Endothelial cell of umbilical vein (primary cell): ENCODE measurements around the gene COPS3. TPM values are rescaled to one million over a fixed set of nuclear protein-coding genes. Genes with fewer than 3 reads are reported as not detected.

Source experiments
- BruUV-seq: library from RNA; stranded (reverse); fragments of 400-500 nt; replicated peaks from 2 replicates; lab custom pipeline; 2021; lab: Mats Ljungman, UMichigan
- CTCF ChIA-PET: fragments of 300-600, 350-600 bp; sonication (Branson Sonifier 250); formaldehyde crosslinking; loops from one replicate; lab custom pipeline; 2021; ENCODE audit warnings: antibody characterized with exemption, inconsistent platforms; lab: Charles Lee
- POLR2A ChIA-PET: fragments of 300-600, 350-600 bp; sonication (Branson Sonifier 250); formaldehyde crosslinking; loops from one replicate; lab custom pipeline; 2021; ENCODE audit warnings: antibody characterized with exemption, inconsistent platforms; lab: Charles Lee
- DNase-seq: peaks from one replicate; pipeline ENCODE4 v3.0.0-alpha.2; 2011; ENCODE audit warnings: low read depth, low spot score
- FAIRE-seq: peaks from 2 replicates; lab custom pipeline; 2011; peaks lifted over from hg19 to GRCh38; lab: Jason Lieb, UNC
- H2AFZ ChIP-seq: 2 replicates; pipeline ENCODE4 v1.6.0; 2012; ENCODE audit warnings: low read depth, low read length, control low read depth, inconsistent platforms
- H3K27ac ChIP-seq: 2 replicates; pipeline ENCODE4 v1.5.1; 2011; ENCODE audit warnings: low read depth, mild to moderate bottlenecking, control low read depth, low read length, moderate library complexity; ENCODE audit not compliant: insufficient read depth
- H3K27me3 ChIP-seq, 2 experiments: 2 replicates each; pipeline versions ENCODE4 v1.6.0 to v1.6.1; 2011; ENCODE audit warnings: low read length in 2 of 2, mixed read lengths in 1 of 2; ENCODE audit not compliant: control insufficient read depth in 2 of 2, insufficient read depth in 2 of 2
- H3K36me3 ChIP-seq, 2 experiments: 2 replicates in 1 of 2; 3 replicates in 1 of 2; pipeline ENCODE4 v1.5.1; 2011; ENCODE audit warnings: low read length in 2 of 2, mild to moderate bottlenecking in 1 of 2, moderate library complexity in 1 of 2; ENCODE audit not compliant: control insufficient read depth in 2 of 2, insufficient read depth in 2 of 2; ENCODE audit errors: extremely low read depth in 1 of 2
- H3K4me1 ChIP-seq: 3 replicates; pipeline ENCODE4 v1.5.1; 2011; ENCODE audit warnings: mild to moderate bottlenecking, low read length; ENCODE audit not compliant: control insufficient read depth, insufficient read depth; ENCODE audit errors: extremely low read depth
- H3K4me2 ChIP-seq: 2 replicates; pipeline ENCODE4 v1.6.1; 2011; ENCODE audit warnings: low read length, control low read depth, mixed read lengths; ENCODE audit not compliant: insufficient read depth
- H3K4me3 ChIP-seq, 3 experiments: fragments of 200-600 bp in 1 of 3; sonication (generic), shearing (Covaris generic) in 1 of 3; replicated peaks in 1 of 3; 2 replicates each; pipeline ENCODE4 v1.5.1; 2011 to 2016; ENCODE audit warnings: control low read depth in 3 of 3, low read length in 3 of 3, mild to moderate bottlenecking in 2 of 3, inconsistent platforms in 1 of 3, low read depth in 1 of 3, moderate library complexity in 1 of 3; ENCODE audit not compliant: insufficient read depth in 1 of 3
- H3K79me2 ChIP-seq: 2 replicates; pipeline ENCODE4 v1.6.0; 2012; ENCODE audit warnings: low read length, inconsistent platforms; ENCODE audit not compliant: control insufficient read depth, insufficient read depth
- H3K9ac ChIP-seq: replicated peaks from 2 replicates; pipeline ENCODE3; 2011; ENCODE audit warnings: low read length, control low read depth; ENCODE audit not compliant: insufficient read depth; ENCODE audit errors: extremely low read depth
- H3K9me1 ChIP-seq: replicated peaks from 3 replicates; pipeline ENCODE4 v1.6.0; 2011; ENCODE audit warnings: mild to moderate bottlenecking, low read length; ENCODE audit not compliant: control insufficient read depth, insufficient read depth; ENCODE audit errors: extremely low read depth
- H3K9me3 ChIP-seq: replicated peaks from 2 replicates; pipeline ENCODE4 v1.5.1; 2012; ENCODE audit warnings: low read length, inconsistent platforms; ENCODE audit not compliant: control insufficient read depth, insufficient read depth
- H4K20me1 ChIP-seq: replicated peaks from 2 replicates; pipeline ENCODE3; 2011; ENCODE audit warnings: mild to moderate bottlenecking, low read length; ENCODE audit not compliant: control insufficient read depth, insufficient read depth; ENCODE audit errors: extremely low read depth
- GATA2 ChIP-seq: IDR thresholded peaks from 2 replicates; pipeline ENCODE4 v1.7.0; 2011; ENCODE audit warnings: low read depth, mild to moderate bottlenecking, moderate library complexity, mixed read lengths, low read length; ENCODE audit not compliant: insufficient read length, insufficient read depth
- MYC ChIP-seq: IDR thresholded peaks from one replicate; pipeline ENCODE4 v1.6.1; 2011; ENCODE audit warnings: mild to moderate bottlenecking, low read depth, low read length
- dilution Hi-C: fragments of 300-500 bp; cut with MboI; formaldehyde crosslinking; loops from one replicate; pipeline ENCODE4 v1.15.0; 2019; ENCODE audit warnings: low sequenced_read_pairs; ENCODE audit not compliant: extremely low pct_ligation_motif_present
- intact Hi-C: fragments of 100-400 bp; cut with micrococcal nuclease; formaldehyde crosslinking; loops from one replicate; pipeline ENCODE4 v1.10.0; 2022
- polyA plus RNA-seq, 4 experiments: library from polyadenylated mRNA; depleted of rRNA in 3 of 4; stranded (reverse) in 3 of 4; unstranded in 1 of 4; fragments of >200 nt; gene quantifications; 2 replicates each; pipeline versions ENCODE4 v1.2.1 to v1.2.3, GENCODE V29; 2011 to 2012; ENCODE audit warnings: missing spikeins in 1 of 4
- total RNA-seq: library from RNA; stranded (reverse); gene quantifications from 2 replicates; pipeline ENCODE4 v1.2.3, GENCODE V29; 2021
- TF ChIP-seq, protein P1 (sequence below): IDR thresholded peaks from 2 replicates; pipeline ENCODE4 v1.6.1; 2011; ENCODE audit not compliant: insufficient read depth, insufficient read length

Gene COPS3
- total and polyA plus RNA-seq, 2 donors (not counting 3 experiments of a cell fraction or from before 2014, with no cell fraction given) = 54.8 to 80.9 TPM

DNA sequence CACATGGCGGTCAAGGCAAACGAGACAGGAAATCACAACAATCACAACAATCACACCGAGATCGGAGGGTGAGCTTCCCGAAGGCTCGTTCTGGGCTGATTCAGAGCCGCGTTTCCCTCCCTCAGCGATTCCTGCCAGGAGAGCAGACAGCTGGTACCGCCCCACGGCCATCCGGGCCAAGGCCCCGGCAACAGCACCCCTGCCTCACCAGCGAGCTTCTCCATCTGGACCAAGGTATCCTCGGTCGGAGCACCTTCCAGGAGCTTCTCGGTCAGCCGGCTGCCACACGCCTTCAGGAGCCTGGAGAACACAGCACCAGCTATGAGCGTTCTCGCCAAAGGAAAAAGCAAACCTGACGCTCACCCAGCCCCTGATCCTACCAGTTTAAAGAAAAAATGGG is 59.7 kb downstream of the COPS3 start:
- POLR2A ChIA-PET = no interaction called here

GRCh38 chr17:17220529-17220928 is 60.5 kb downstream of the COPS3 start:
- BruUV-seq = no TSS peak
- Histone ChIP-seq H3K4me3 (no peak overlapping the region), H3K9ac (no peak overlapping the region), H2AFZ (no peak overlapping the region), H3K27me3 (no peaks in the 10 kb centered on the region), H3K9me1 (no peaks in the 10 kb centered on the region), H3K4me2 (no peak overlapping the region), H3K27ac (no peak overlapping the region), H3K4me1 (no peaks in the 10 kb centered on the region), H3K9me3 (no peaks in the 10 kb centered on the region), H3K36me3 (peaks cover 20 to 76% of the 10 kb centered on the region in 2 experiments), H4K20me1 (no peaks in the 10 kb centered on the region), H3K79me2 (no peaks in the 10 kb centered on the region)
- DNase-seq (no peak), FAIRE-seq (no peak)
- dilution Hi-C loops = no loop called here
- no peak for TF ChIP-seq MYC
- no peak for TF ChIP-seq GATA2
- TF ChIP-seq, protein P1, sequence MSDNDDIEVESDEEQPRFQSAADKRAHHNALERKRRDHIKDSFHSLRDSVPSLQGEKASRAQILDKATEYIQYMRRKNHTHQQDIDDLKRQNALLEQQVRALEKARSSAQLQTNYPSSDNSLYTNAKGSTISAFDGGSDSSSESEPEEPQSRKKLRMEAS = no peak
- intact Hi-C loops = no loop called here
- POLR2A ChIA-PET = no interaction called here
- CTCF ChIA-PET = interaction anchor here (0.5 to 1.1 kb wide), 2 partner anchors 79 to 220 kb away, joined by 3 to 4 read pairs; no protein-coding TSS in a partner anchor

More for the DNA sequence above, 59.7 kb downstream of the COPS3 start:
- no TSS peak for BruUV-seq
- TF ChIP-seq MYC = no peak
- DNase-seq (no peak), FAIRE-seq (no peak)
- CTCF ChIA-PET = no interaction called here
- no peak overlapping the region for H3K4me3 ChIP-seq
- no peaks in the 10 kb centered on the region for H3K4me1 ChIP-seq
- no peaks in the 10 kb centered on the region for H3K9me1 ChIP-seq
- H3K27me3 ChIP-seq = no peaks in the 10 kb centered on the region
- intact Hi-C loops = no loop called here
- H3K9me3 ChIP-seq = no peaks in the 10 kb centered on the region
- H4K20me1 ChIP-seq = no peaks in the 10 kb centered on the region
- H3K36me3 ChIP-seq = peaks cover 20 to 76% of the 10 kb centered on the region in 2 experiments
- H3K79me2 ChIP-seq = no peaks in the 10 kb centered on the region
- H3K9ac ChIP-seq = no peak overlapping the region
- H3K27ac ChIP-seq = no peak overlapping the region
- dilution Hi-C loops = no loop called here
- no peak overlapping the region for H3K4me2 ChIP-seq
- no peak overlapping the region for H2AFZ ChIP-seq
